A549 (cell line): ENCODE data around the gene FBXL15.

Experiments used
- CTCF ChIP-seq: fragments of >200 bp; sonication (Bioruptor Twin); formaldehyde crosslinking; IDR thresholded peaks from 3 replicates; pipeline ENCODE4 v1.5.1; 2016
- EP300 ChIP-seq, 2 experiments: fragments of >200 bp; sonication (Bioruptor Twin); formaldehyde crosslinking; IDR thresholded peaks; 2 replicates in 1 of 2; 3 replicates in 1 of 2; pipeline ENCODE4 v1.6.1; 2016 to 2017
- HMGXB4 ChIP-seq: fragments of 250-450 bp; sonication (Bioruptor Pico); IDR thresholded peaks from 2 replicates; pipeline ENCODE4 v1.5.0; 2021; ENCODE audit warnings: mild to moderate bottlenecking, moderate library complexity, borderline replicate concordance
- JUN ChIP-seq, 2 experiments: fragments of >200 bp; sonication (Bioruptor Twin); formaldehyde crosslinking; IDR thresholded peaks; 2 replicates in 1 of 2; 3 replicates in 1 of 2; pipeline ENCODE4 v1.6.1; 2016 to 2017
- KDM5A ChIP-seq: fragments of 200-600 bp; sonication (generic); IDR thresholded peaks from 2 replicates; pipeline ENCODE4 v1.6.1; 2016; ENCODE audit warnings: antibody characterized with exemption, mild to moderate bottlenecking
- MAX ChIP-seq: IDR thresholded peaks from 2 replicates; pipeline ENCODE4 v1.6.1; 2012
- POLR2A ChIP-seq: IDR thresholded peaks from 2 replicates; pipeline ENCODE4 v1.6.1; 2012; ENCODE audit warnings: mild to moderate bottlenecking, low read length
- RCOR1 ChIP-seq: fragments of 150-350 bp; IDR thresholded peaks from 2 replicates; pipeline ENCODE4 v1.6.1; 2014; ENCODE audit warnings: antibody characterized with exemption, low read length, low read depth
- REST ChIP-seq: fragments of 200-600 bp; sonication (generic); IDR thresholded peaks from 2 replicates; pipeline ENCODE4 v1.6.1; 2016; ENCODE audit warnings: antibody characterized with exemption, mild to moderate bottlenecking, moderate library complexity
- RNF2 ChIP-seq: fragments of 200-600 bp; sonication (generic); IDR thresholded peaks from 2 replicates; pipeline ENCODE4 v1.6.1; 2016; ENCODE audit warnings: low read depth, mild to moderate bottlenecking, antibody characterized with exemption, moderate library complexity, borderline replicate concordance
- SMC3 ChIP-seq: fragments of >200 bp; sonication (Bioruptor Twin); formaldehyde crosslinking; IDR thresholded peaks from 3 replicates; pipeline ENCODE4 v1.6.1; 2018; ENCODE audit warnings: inconsistent platforms
- TP53 ChIP-seq: fragments of 250-450 bp; sonication (Bioruptor Pico); IDR thresholded peaks from 2 replicates; pipeline ENCODE4 v1.5.0; 2021; ENCODE audit warnings: mild to moderate bottlenecking, moderate library complexity

- no peak for TF ChIP-seq MAX
- no peak for TF ChIP-seq CTCF
- TF ChIP-seq HMGXB4: no peak
- no peak for TF ChIP-seq SMC3
- no peak for TF ChIP-seq JUN (IDR thresholded peaks at IDR 0.05)
- no peak for TF ChIP-seq POLR2A
- no peak for TF ChIP-seq RNF2
- TF ChIP-seq REST: no peak
- TF ChIP-seq TP53 (CRISPR knock-in tag): no peak
- no peak for TF ChIP-seq RCOR1
- TF ChIP-seq EP300 (IDR thresholded peaks at IDR 0.05): no peak
- no peak for TF ChIP-seq KDM5A
Observed at GRCh38 chr10:102436312-102436711, 15.7 kb downstream of the FBXL15 start.
